NT2/D1 (cell line): ENCODE measurements around the gene PIEZO1.

Source experiments
- SUZ12 ChIP-seq: IDR thresholded peaks from 2 replicates; pipeline ENCODE4 v1.6.1; 2011; ENCODE audit not compliant: insufficient read length, insufficient read depth; ENCODE audit errors: extremely low read depth
- YY1 ChIP-seq: IDR thresholded peaks from 2 replicates; pipeline ENCODE4 v1.6.1; 2011; ENCODE audit not compliant: insufficient read length, insufficient read depth
- ZNF274 ChIP-seq: IDR thresholded peaks from 2 replicates; pipeline ENCODE4 v1.6.1; 2011; ENCODE audit warnings: mild to moderate bottlenecking, low read depth, low read length

GRCh38 chr16:88830783-88831182, 45.8 kb upstream of the PIEZO1 start:
- TF ChIP-seq ZNF274 (no peak), SUZ12 (no peak), YY1 (no peak)
